OCI-LY3 (cell line): Measurements from ENCODE around the gene SLC5A6.

Experiments
- H2AFZ ChIP-seq: fragments of 200-600, 300-600 bp; shearing (Covaris generic); 2 replicates; pipeline ENCODE4 v1.6.0; 2014; ENCODE audit warnings: antibody characterized with exemption, low read depth, low read length
- H3K27ac ChIP-seq: fragments of 200-600, 300-600 bp; sonication (generic); 2 replicates; pipeline ENCODE4 v1.5.1; 2014; ENCODE audit warnings: mild to moderate bottlenecking, low read length, moderate library complexity, mixed read lengths
- H3K27me3 ChIP-seq: fragments of 200-600, 300-600 bp; sonication (generic); 2 replicates; pipeline ENCODE4 v1.6.1; 2014; ENCODE audit warnings: low read depth, low read length, mixed read lengths
- H3K36me3 ChIP-seq: fragments of 200-600, 300-600 bp; sonication (generic); replicated peaks from 2 replicates; pipeline ENCODE3; 2014; ENCODE audit warnings: low read depth, low read length, mixed read lengths
- H3K4me1 ChIP-seq: fragments of 300-600, 200-600 bp; sonication (generic); 2 replicates; pipeline ENCODE4 v1.6.1; 2014; ENCODE audit warnings: low read length, mixed read lengths
- H3K4me2 ChIP-seq: fragments of 200-600, 300-600 bp; sonication (generic); 2 replicates; pipeline ENCODE4 v1.6.1; 2014; ENCODE audit warnings: low read length, mixed read lengths
- H3K4me3 ChIP-seq: fragments of 300-600, 200-600 bp; sonication (generic); 2 replicates; pipeline ENCODE4 v1.5.1; 2014; ENCODE audit warnings: antibody characterized with exemption, mild to moderate bottlenecking, low read length, moderate library complexity
- H3K79me2 ChIP-seq: fragments of 300-600, 200-600 bp; shearing (Covaris generic); 2 replicates; pipeline ENCODE4 v1.6.1; 2014; ENCODE audit warnings: mild to moderate bottlenecking, low read length, mixed read lengths
- H3K9ac ChIP-seq: fragments of 300-600, 200-600 bp; shearing (Covaris generic); 2 replicates; pipeline ENCODE4 v1.6.0; 2014; ENCODE audit warnings: mild to moderate bottlenecking, low read length, moderate library complexity
- H3K9me3 ChIP-seq: fragments of 200-600, 300-600 bp; shearing (Covaris generic); 2 replicates; pipeline ENCODE4 v1.6.1; 2014; ENCODE audit warnings: low read length, mixed read lengths; ENCODE audit not compliant: insufficient read depth
- H4K20me1 ChIP-seq: fragments of 200-600, 300-600 bp; sonication (generic); 2 replicates; pipeline ENCODE4 v1.6.1; 2016; ENCODE audit warnings: low read length, mixed read lengths; ENCODE audit not compliant: insufficient read depth
- CTCF ChIP-seq: fragments of 200-600, 300-600 bp; sonication (generic); IDR thresholded peaks from 2 replicates; pipeline ENCODE4 v1.5.1; 2014; ENCODE audit warnings: antibody characterized with exemption, low read length, low read depth
- EZH2phosphoT487 ChIP-seq: fragments of 200-600 bp; shearing (Covaris generic); IDR thresholded peaks from 2 replicates; pipeline ENCODE4 v1.6.1; 2018; ENCODE audit warnings: antibody characterized with exemption, mixed run types, low read depth

Gene SLC5A6

GRCh38 chr2:27205206-27205605 is 6.9 kb downstream of the SLC5A6 start:
- H3K27me3 ChIP-seq = no peaks in the 10 kb centered on the region
- H3K9me3 ChIP-seq = no peaks in the 10 kb centered on the region
- H4K20me1 ChIP-seq = no peaks in the 10 kb centered on the region
- H3K4me2 ChIP-seq = no peak overlapping the region
- H3K4me1 ChIP-seq = no peaks in the 10 kb centered on the region
- no peak overlapping the region for H3K4me3 ChIP-seq
- no peak overlapping the region for H2AFZ ChIP-seq
- H3K36me3 ChIP-seq = peaks cover 25% of the 10 kb centered on the region
- TF ChIP-seq CTCF = no peak
- no peak for TF ChIP-seq EZH2phosphoT487
- no peak overlapping the region for H3K27ac ChIP-seq
- H3K79me2 ChIP-seq = no peaks in the 10 kb centered on the region
- H3K9ac ChIP-seq = no peak overlapping the region

- no peak overlapping the region for H2AFZ ChIP-seq
- no peaks in the 10 kb centered on the region for H3K79me2 ChIP-seq
- no peak overlapping the region for H3K27ac ChIP-seq
- H3K9me3 ChIP-seq = no peaks in the 10 kb centered on the region
- no peak overlapping the region for H3K4me2 ChIP-seq
- no peak for TF ChIP-seq EZH2phosphoT487
- TF ChIP-seq CTCF = no peak
- H3K27me3 ChIP-seq = no peaks in the 10 kb centered on the region
- no peak overlapping the region for H3K9ac ChIP-seq
- H3K36me3 ChIP-seq = peaks cover 25% of the 10 kb centered on the region
- no peak overlapping the region for H3K4me3 ChIP-seq
- no peaks in the 10 kb centered on the region for H3K4me1 ChIP-seq
- no peaks in the 10 kb centered on the region for H4K20me1 ChIP-seq
Observed at GRCh38 chr2:27204566-27204965, 7.5 kb downstream of the SLC5A6 start.

- H3K79me2 ChIP-seq = no peaks in the 10 kb centered on the region
- no peaks in the 10 kb centered on the region for H4K20me1 ChIP-seq
- H3K9me3 ChIP-seq = no peaks in the 10 kb centered on the region
- H3K4me1 ChIP-seq = no peaks in the 10 kb centered on the region
- no peak for TF ChIP-seq CTCF
- no peak for TF ChIP-seq EZH2phosphoT487
- H2AFZ ChIP-seq = no peak overlapping the region
- no peak overlapping the region for H3K9ac ChIP-seq
- H3K27ac ChIP-seq = no peak overlapping the region
- peaks cover 25% of the 10 kb centered on the region for H3K36me3 ChIP-seq
- H3K4me2 ChIP-seq = no peak overlapping the region
- no peaks in the 10 kb centered on the region for H3K27me3 ChIP-seq
- no peak overlapping the region for H3K4me3 ChIP-seq
Observed at GRCh38 chr2:27203741-27204140, 8.3 kb downstream of the SLC5A6 start.

GRCh38 chr2:27202854-27203253 is 9.2 kb downstream of the SLC5A6 start:
- H4K20me1 ChIP-seq = no peaks in the 10 kb centered on the region
- H3K9me3 ChIP-seq = no peaks in the 10 kb centered on the region
- no peaks in the 10 kb centered on the region for H3K4me1 ChIP-seq
- H3K27me3 ChIP-seq = no peaks in the 10 kb centered on the region
- no peak for TF ChIP-seq CTCF
- no peak for TF ChIP-seq EZH2phosphoT487
- no peak overlapping the region for H2AFZ ChIP-seq
- H3K4me3 ChIP-seq = no peak overlapping the region
- no peak overlapping the region for H3K4me2 ChIP-seq
- no peak overlapping the region for H3K9ac ChIP-seq
- H3K36me3 ChIP-seq = peaks cover 20% of the 10 kb centered on the region
- H3K79me2 ChIP-seq = no peaks in the 10 kb centered on the region
- H3K27ac ChIP-seq = no peak overlapping the region
